ENCODE measurements around the gene RAP1GDS1.

- TF ChIP-seq, protein P1, sequence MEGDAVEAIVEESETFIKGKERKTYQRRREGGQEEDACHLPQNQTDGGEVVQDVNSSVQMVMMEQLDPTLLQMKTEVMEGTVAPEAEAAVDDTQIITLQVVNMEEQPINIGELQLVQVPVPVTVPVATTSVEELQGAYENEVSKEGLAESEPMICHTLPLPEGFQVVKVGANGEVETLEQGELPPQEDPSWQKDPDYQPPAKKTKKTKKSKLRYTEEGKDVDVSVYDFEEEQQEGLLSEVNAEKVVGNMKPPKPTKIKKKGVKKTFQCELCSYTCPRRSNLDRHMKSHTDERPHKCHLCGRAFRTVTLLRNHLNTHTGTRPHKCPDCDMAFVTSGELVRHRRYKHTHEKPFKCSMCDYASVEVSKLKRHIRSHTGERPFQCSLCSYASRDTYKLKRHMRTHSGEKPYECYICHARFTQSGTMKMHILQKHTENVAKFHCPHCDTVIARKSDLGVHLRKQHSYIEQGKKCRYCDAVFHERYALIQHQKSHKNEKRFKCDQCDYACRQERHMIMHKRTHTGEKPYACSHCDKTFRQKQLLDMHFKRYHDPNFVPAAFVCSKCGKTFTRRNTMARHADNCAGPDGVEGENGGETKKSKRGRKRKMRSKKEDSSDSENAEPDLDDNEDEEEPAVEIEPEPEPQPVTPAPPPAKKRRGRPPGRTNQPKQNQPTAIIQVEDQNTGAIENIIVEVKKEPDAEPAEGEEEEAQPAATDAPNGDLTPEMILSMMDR (IDR thresholded peaks at IDR 0.05; ENCODE audit: low read depth, low read length), result no peak
- no peak for TF ChIP-seq MYC (IDR thresholded peaks at IDR 0.05; ENCODE audit: low read depth, low read length)
Observed at GRCh38 chr4:98430708-98431403, 169.7 kb downstream of the RAP1GDS1 start.

Measured in NB4 (cell line).